HG03439 (cell line): ENCODE data around the gene MED29.

ENCODE experiments used
- ATAC-seq: cut with Tn5 transposase; IDR thresholded peaks from one replicate; pipeline ENCODE4 v1.9.1; 2021; ENCODE audit warnings: mild to moderate bottlenecking, moderate library complexity; ENCODE audit not compliant: unreplicated experiment

MED29 gene

GRCh38 chr19:39397360-39398296 is 6.5 kb downstream of the MED29 start:
- no peak for ATAC-seq

- ATAC-seq = no peak
These were observed 7.2 kb downstream of the MED29 start for GRCh38 chr19:39398297-39398864.

DNA sequence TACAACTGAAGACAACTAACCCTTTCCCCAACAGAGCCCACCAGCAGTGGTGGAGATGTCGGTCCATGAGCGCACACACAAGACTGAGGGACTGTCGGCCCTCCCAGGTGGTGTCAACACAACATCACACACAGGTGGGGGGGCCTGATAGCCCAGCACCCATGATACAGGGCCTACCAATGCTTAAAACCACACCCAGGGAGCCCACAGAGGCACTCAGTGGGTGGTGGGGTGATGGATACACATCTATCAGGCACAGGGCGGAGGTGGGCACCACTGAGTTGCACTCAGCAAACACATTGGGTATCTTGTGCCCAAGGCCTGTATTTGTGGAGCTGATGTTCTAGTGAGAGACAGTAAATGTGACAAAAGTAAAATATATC is 8.5 kb downstream of the MED29 start:
- no peak for ATAC-seq

GRCh38 chr19:39400061-39400460 is 8.9 kb downstream of the MED29 start:
- ATAC-seq = no peak

DNA sequence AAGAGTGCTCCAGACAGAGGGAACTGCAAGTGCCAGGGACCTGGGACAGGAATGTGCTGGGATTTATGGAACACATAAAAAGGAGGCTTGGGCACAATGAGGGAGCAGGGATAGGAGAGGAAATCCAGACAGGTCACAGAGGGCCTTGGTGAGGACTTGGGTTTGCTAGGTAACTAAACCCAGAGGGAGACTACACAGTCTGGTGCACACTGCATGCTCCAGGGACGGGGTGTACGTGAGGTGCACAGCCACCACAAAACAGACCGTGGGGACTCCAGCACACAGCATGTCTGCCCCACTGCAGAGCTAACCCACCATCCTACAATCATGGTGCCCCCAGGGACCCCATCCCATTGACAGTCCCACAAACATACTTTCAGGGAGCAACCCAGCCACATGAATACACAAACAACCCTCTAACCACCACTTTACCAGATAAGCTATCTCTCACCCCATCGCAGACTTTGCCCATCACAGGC is 9.9 kb downstream of the MED29 start:
- ATAC-seq = no peak

DNA sequence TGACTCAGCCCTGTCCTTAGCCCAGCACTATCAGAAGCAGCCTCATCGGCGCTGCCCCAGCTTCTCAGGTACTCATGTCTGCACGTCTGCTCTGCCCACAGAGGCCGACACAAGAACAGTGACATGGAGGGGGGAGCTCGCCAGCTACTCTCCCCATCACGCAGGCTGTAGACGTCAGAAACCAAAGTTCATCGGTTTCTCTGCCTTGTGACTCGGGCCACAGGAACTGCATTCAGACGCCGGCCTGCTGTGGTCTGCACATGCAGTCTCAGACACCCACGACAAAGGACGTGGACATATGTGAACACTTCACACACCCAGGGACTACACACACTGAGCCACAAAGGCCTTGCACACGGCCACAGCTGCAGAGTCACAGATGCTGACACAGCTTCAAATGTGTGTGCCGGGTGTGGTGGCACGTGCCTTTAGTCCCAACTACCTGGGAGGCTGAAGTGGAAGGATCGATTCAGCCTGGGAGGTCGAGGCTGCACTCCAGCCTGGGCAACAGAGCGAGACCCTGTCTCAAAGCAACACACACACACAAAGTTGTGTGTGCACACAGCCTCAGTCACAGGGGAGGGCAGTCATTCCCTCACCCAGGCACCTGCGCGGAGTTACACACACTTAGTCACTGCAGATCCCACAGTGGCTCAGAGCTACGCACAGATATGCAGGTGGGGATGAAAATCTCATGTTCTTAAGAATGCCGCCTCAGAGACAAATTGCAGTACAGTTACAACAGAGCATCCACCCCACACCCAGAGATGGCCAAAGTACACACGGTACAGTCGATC is 10.6 kb downstream of the MED29 start:
- no peak for ATAC-seq

- no peak for ATAC-seq
These were observed 11.4 kb downstream of the MED29 start for GRCh38 chr19:39402346-39403300.

DNA sequence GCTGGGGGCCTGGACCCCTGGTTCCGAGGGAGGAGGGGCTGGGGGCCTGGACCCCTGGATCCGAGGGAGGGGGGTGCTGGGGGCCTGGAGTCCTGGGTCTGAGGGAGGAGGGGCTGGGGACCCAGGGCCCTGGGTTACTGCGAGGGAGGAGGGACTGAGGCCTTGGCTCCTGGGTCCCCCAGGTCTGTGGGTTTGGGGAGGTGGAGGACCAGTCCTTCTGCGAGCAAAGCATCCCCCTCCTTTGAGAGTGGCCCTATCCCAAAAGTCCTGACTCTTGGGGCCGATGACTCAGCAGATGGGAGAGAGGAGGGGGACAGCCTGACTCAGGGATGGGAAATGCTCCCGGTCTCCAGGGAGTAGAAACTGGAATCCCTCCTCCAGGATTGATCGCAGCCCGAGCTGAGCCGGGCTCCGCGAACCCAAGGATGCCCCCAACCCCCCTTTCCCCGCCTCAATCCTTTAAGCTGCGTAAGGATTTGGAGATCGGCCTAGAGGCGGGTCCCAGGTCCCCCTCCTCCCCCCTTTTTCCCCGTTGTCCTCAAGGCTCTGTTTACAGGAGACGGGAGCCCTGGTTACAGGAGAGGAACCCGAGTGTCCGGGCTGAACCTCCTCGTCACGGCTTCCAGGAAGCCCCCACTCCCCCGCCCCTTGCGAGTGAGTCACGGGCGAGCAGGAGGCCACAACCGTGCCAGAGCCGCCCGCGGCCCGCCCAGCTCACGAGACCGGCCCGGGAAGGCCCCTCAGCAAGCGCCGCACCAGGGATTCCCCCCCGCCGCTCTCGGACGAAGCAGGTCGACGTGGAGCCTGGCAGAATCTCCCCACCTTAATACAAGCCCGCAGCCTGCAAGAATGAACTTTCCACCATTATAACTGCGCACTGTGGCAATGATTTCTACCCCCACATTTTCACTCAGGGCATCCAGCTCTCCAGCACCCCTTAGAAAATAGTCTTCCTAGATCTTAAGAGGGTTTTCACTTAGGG is 12.4 kb downstream of the MED29 start:
- ATAC-seq = peak; percentile 29

GRCh38 chr19:39405261-39405957 is 14.2 kb downstream of the MED29 start:
- ATAC-seq = no peak

DNA sequence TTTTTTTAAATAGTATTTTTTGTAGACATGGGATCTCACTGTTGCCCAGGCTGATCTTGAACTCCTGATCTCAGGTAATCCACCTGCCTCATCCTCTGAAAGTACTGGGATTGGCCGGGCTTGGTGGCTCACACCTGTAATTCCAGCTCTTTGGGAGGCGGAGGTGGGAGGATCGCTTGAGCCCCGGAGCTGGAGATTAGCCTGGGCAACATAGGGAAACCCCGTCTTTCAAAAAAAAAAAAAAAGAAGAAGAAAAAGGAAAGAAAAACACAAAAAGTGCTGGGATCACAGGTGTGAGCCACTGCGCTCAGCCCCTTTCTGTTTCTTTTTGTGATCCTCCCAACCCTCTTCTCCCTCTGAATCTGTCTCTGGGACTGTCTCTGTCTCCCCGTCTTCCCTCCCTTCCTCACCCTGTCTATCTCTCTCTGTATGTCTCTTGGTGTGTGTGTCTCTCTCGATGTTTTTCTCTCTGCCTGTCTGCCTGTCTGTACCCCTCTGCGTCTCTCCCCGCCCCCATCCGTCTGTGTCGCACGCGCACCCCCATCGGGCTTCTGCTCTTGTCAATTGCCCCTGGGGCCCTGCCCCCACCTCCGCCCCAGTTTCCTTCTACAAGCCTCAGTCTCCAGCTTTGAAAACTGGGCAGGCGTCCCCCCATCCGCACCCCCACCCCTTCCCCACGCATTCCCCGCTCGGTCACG is 14.9 kb downstream of the MED29 start:
- ATAC-seq = no peak

GRCh38 chr19:39406656-39407409 is 15.7 kb downstream of the MED29 start, which contains the start of gene ZFP36:
Gene ZFP36, plus strand, starts transcription at chr19:39406847. Its CDS starts 58 bp downstream, at chr19:39406905.
- peak; percentile 17 for ATAC-seq

DNA sequence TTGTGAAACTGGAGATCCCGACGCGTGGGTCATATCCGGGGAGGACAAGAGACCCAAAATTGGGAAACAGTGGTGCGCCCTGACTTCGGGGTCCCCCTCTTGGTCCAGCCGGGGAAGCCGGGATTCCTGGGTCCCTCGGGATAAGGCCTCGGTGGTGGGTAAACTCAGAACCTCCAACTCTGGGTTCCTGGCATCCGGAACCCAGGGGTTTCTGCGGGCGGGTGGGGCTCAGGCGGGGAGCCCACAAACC is 16.2 kb downstream of the MED29 start:
- no peak for ATAC-seq

GRCh38 chr19:39407660-39408391 is 16.6 kb downstream of the MED29 start:
- no peak for ATAC-seq

- ATAC-seq = no peak
These were observed 17.4 kb downstream of the MED29 start for GRCh38 chr19:39408392-39409207.

DNA sequence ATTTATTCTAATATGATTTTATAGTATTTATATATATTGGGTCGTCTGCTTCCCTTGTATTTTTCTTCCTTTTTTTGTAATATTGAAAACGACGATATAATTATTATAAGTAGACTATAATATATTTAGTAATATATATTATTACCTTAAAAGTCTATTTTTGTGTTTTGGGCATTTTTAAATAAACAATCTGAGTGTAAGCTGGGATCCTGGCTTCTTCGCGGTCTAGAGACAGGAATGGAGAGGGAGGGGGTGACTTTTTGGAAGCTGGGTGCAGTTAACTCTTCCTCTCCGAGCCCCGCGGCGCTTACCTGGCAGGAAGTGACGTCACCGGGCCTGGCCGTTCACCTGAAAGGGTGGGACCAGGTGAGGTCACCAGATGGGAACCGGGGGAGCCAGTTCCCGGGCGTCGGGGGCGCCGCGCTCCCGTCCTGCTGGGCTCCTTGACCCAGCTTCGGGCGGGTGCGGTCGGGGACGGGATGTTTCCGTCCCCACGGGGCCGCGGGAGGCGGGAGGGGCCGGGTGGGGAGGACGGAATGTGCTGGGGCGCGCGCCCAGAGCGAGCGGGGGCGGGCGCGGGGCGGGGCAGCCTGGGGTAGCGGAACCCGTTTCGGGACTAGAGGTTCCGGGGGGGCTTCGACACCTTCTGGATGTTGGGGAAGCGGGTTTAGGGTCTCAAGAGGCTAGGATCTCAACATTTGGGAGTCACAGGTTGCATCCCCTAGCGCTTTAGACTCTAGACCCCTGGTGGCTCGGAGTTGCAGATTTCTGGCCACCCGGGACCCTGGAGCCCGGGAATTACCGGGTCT is 18.2 kb downstream of the MED29 start:
- ATAC-seq = no peak
